HUES6 (cell line): Measurements from ENCODE around the gene CCDC188.

ENCODE experiments used
- H3K27ac ChIP-seq: 2 replicates; pipeline ENCODE4 v1.7.0; 2013; ENCODE audit warnings: low read depth, mild to moderate bottlenecking, low read length, inconsistent platforms
- H3K27me3 ChIP-seq: 2 replicates; pipeline ENCODE4 v1.6.1; 2013; ENCODE audit warnings: low read length; ENCODE audit not compliant: control insufficient read depth, insufficient read depth
- H3K36me3 ChIP-seq: 2 replicates; pipeline ENCODE4 v1.6.1; 2013; ENCODE audit warnings: low read length; ENCODE audit not compliant: control insufficient read depth, insufficient read depth
- H3K4me1 ChIP-seq: 2 replicates; pipeline ENCODE4 v1.6.1; 2013; ENCODE audit warnings: low read length; ENCODE audit not compliant: control insufficient read depth, insufficient read depth
- H3K4me3 ChIP-seq: 2 replicates; pipeline ENCODE4 v1.5.1; 2013; ENCODE audit warnings: low read depth, low read length
- H3K9ac ChIP-seq: one replicate; pipeline ENCODE4 v1.6.1; 2013; ENCODE audit warnings: mild to moderate bottlenecking, low read length
- H3K9me3 ChIP-seq: 2 replicates; pipeline ENCODE4 v1.6.1; 2013; ENCODE audit warnings: low read depth, low read length; ENCODE audit not compliant: control insufficient read depth, insufficient read depth

Gene CCDC188

GRCh38 chr22:20150381-20151275 is at the start of gene CCDC188:
TSS of gene CCDC188 (minus strand) at chr22:20151055. CDS start at chr22:20150986, 69 bp downstream.
- Histone ChIP-seq H3K27ac (no peak within 1 kb of the TSS), H3K9me3 (no peaks in the 10 kb centered on the region), H3K9ac (no peak within 1 kb of the TSS), H3K4me1 (no peaks in the 10 kb centered on the region), H3K27me3 (no peaks in the 10 kb centered on the region), H3K4me3 (no peak within 1 kb of the TSS), H3K36me3 (no peaks in the 10 kb centered on the region)

DNA sequence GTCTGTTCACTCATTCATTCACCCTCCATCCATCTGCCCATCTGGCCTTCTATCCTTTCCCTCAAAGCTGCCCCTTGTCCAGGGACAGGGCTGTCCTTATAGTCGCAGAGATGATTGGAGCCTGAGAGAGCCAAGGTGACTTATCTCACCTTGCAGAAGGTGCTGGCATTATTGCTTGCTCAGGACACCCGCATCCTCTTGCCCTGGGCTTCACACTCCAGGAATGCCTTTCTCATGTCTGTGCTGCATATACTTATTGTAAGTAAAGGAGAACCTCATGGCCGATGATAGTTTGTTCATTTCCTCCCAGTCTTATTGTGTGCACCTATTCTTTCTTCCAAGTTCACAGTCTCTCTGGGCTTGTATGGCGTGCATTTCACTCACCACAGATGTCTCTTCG is 49.1 kb upstream of the CCDC188 start:
- Histone ChIP-seq H3K9ac (no peak overlapping the region), H3K27ac (no peak overlapping the region), H3K4me1 (peaks cover 20% of the 10 kb centered on the region), H3K9me3 (no peaks in the 10 kb centered on the region), H3K36me3 (no peaks in the 10 kb centered on the region), H3K4me3 (no peak overlapping the region), H3K27me3 (peaks cover 56% of the 10 kb centered on the region; the same call in 1 of the 2 replicates)

DNA sequence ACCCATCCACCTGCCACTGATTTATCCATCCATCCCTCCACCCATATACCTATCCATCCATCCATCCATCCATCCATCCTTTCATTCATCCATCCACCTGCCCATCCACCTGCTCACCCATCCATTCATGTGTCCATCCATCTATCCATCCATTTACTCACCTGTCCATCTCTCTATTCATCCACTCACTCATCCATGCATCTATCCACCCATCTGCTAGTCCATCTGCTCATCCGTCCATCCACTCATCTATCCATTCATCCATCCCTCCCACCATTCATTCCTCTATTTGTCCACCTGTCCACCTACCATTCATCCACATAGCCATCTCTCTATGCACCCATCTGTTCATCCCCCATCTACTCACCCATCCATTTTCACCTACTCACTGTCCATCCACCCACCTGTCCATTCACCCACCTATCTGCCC is 48.6 kb upstream of the CCDC188 start:
- Histone ChIP-seq H3K36me3 (no peaks in the 10 kb centered on the region), H3K9ac (no peak overlapping the region), H3K4me3 (no peak overlapping the region), H3K9me3 (no peaks in the 10 kb centered on the region), H3K27ac (no peak overlapping the region), H3K27me3 (peaks cover 55% of the 10 kb centered on the region; the same call in 1 of the 2 replicates), H3K4me1 (peaks cover 15% of the 10 kb centered on the region)

DNA sequence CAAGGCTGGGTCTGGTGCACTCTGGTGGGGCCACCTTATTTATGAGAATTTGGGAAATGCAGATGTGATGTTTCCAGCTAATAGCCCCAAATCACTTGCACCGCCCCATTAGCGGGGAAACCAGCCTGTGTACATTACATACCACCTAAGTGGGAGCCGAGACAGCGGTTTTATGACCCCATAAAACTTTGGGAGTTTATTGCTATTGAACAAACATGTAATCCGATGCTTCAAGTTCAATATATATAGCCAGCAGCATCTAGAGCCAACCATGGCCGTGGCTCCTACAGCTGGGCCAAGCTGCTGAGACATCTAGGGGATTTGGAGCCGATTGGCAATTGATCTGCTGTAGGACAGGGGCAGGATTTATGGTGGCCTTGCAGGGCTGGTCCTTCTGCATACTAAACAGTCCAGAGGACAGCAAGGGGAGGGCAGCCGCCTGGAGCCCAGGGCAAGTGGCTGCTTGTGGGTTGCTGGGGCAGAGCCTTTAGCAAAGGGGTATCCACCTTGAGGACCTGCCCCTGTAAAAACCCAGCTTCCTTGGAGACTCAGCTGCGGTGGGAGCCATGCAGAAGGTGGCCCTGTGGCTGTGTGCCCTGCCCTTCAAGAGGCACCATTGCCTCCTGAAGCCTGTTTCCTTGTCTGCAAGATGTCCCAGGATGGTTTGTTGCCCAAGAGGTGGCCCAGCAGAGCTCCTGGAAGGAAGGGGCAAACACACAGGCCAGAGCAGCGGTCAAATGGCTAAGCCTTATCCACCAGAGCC is 47.9 kb upstream of the CCDC188 start:
- Histone ChIP-seq H3K9me3 (no peaks in the 10 kb centered on the region), H3K4me3 (no peak overlapping the region), H3K27me3 (peaks cover 55% of the 10 kb centered on the region; the same call in 1 of the 2 replicates), H3K27ac (no peak overlapping the region), H3K36me3 (no peaks in the 10 kb centered on the region), H3K9ac (no peak overlapping the region), H3K4me1 (peaks cover 8% of the 10 kb centered on the region)

GRCh38 chr22:20197407-20198030 is 46.7 kb upstream of the CCDC188 start:
- Histone ChIP-seq H3K4me3 (no peak overlapping the region), H3K9ac (no peak overlapping the region), H3K36me3 (no peaks in the 10 kb centered on the region), H3K27ac (no peak overlapping the region), H3K4me1 (no peaks in the 10 kb centered on the region), H3K27me3 (peaks cover 49% of the 10 kb centered on the region; the same call in 1 of the 2 replicates), H3K9me3 (no peaks in the 10 kb centered on the region)

- Histone ChIP-seq H3K4me3 (no peak overlapping the region), H3K27ac (no peak overlapping the region), H3K4me1 (no peaks in the 10 kb centered on the region), H3K27me3 (peaks cover 40% of the 10 kb centered on the region; the same call in 1 of the 2 replicates), H3K9ac (no peak overlapping the region), H3K36me3 (no peaks in the 10 kb centered on the region), H3K9me3 (no peaks in the 10 kb centered on the region)
Observed at GRCh38 chr22:20196094-20196842, 45.4 kb upstream of the CCDC188 start.

DNA sequence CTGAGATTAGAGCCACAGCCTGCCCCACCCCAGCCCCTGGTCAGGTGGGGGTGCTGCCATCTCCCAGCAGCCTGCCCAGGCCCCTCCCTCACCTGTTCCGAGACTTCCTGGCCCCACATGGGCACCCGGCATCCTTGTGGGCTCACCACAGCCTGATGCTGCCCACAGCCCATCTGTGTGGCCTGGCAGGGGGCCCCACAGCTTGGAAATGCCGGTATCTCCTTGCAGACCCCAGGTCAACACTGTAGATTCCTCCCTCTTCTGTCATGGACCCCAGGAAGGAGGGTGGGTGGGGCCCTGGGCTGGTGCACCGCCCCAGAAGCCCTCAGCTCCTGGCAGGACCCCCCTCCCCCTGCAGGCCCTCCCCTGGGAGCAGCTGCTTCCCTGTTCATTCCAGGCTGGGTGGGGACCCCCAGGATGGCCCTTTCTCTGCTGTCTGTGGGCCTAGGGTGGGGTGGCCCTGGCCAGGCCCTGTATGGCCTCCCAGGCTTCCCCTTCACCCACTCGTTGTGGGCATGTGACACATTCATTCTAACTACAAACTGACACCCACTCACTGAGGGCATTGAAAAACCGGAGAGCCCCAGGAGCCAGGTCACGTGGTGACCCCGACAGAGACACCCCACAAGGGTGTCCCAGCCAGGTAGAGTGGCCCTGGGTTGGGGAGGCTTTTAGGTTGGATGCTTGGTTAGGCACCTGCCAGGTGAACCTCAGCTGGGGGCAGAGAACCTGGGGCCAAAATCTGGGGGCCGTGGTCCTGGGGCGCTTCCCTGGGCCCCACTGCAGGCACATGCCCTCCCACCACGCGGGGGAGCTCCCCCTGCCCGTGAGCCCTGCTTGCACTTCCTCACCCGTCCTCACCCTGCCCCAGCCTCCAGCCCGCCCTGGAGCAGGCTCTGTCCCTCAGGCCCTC is 44.1 kb upstream of the CCDC188 start:
- no peaks in the 10 kb centered on the region for H3K4me1 ChIP-seq
- H3K27ac ChIP-seq = no peak overlapping the region
- H3K4me3 ChIP-seq = no peak overlapping the region
- H3K9ac ChIP-seq = no peak overlapping the region
- no peaks in the 10 kb centered on the region for H3K36me3 ChIP-seq
- H3K9me3 ChIP-seq = no peaks in the 10 kb centered on the region
- H3K27me3 ChIP-seq = peaks cover 35% of the 10 kb centered on the region; the same call in 1 of the 2 replicates

GRCh38 chr22:20193761-20194494 is 43.1 kb upstream of the CCDC188 start:
- H3K9ac ChIP-seq = no peak overlapping the region
- H3K27me3 ChIP-seq = peaks cover 24% of the 10 kb centered on the region; the same call in 1 of the 2 replicates
- no peaks in the 10 kb centered on the region for H3K9me3 ChIP-seq
- no peaks in the 10 kb centered on the region for H3K4me1 ChIP-seq
- no peak overlapping the region for H3K4me3 ChIP-seq
- no peak overlapping the region for H3K27ac ChIP-seq
- H3K36me3 ChIP-seq = no peaks in the 10 kb centered on the region

DNA sequence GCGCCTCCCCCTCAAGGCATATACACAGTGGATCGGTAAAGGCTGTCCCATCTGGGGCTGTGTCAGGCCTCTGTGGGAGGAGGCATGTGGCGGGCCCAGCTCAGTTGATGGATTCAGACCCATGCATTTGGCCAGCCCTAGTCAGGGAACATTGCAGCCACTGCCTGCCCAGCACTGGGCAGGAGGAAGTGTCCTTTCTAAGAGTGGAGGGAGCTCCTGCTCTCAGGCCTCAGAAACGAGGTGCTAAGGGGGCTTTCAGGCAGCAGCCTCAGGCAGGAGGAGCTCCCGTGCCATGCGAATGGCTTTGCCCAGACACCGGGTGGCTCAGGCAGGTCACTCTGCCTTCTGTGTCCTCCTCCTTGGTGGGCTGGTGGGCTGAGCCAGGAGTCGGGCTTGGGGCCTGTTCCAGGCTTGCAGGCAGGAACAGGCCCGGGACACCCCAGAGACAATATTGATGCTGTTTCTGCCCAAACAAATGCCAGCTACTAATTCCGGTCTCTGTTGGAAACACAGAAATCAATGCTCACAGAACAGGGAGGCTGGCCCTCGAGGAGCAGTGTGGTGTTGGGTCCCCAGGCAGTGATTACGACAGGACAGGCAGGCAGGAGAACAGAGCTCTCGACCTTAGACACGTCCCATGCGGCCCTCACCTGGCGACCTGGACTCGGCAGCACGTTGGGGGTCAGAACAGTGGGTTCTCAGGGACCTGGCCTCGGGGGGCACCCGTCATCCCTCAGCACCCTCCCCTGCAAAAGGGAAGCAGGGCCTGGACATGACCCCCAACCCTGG is 42.3 kb upstream of the CCDC188 start:
- Histone ChIP-seq H3K9ac (no peak overlapping the region), H3K36me3 (no peaks in the 10 kb centered on the region), H3K4me1 (no peaks in the 10 kb centered on the region), H3K4me3 (no peak overlapping the region), H3K27ac (no peak overlapping the region), H3K9me3 (no peaks in the 10 kb centered on the region), H3K27me3 (peaks cover 18% of the 10 kb centered on the region; the same call in 1 of the 2 replicates)
